WTC11 (cell line): Measurements from ENCODE around the gene NOG. TPM values are rescaled to one million over a fixed set of nuclear protein-coding genes. Genes with fewer than 3 reads are reported as not detected.

Experiments used
- ATAC-seq: fragments of 200-7000 bp; cut with Tn5 transposase; 2 replicates; pipeline ENCODE4 v1.10.0; 2021; ENCODE audit warnings: mild to moderate bottlenecking, moderate library complexity
- CTCF ChIA-PET: fragments of 300-600 bp; sonication (Branson Sonifier 250); formaldehyde crosslinking; loops from one replicate; lab custom pipeline; 2021; ENCODE audit warnings: antibody characterized with exemption; lab: Charles Lee
- POLR2A ChIA-PET: fragments of 350-600 bp; sonication (Branson Sonifier 250); formaldehyde crosslinking; loops from one replicate; lab custom pipeline; 2021; ENCODE audit warnings: antibody characterized with exemption; lab: Charles Lee
- DNase-seq: peaks from one replicate; pipeline ENCODE4 v3.0.0; 2021; ENCODE audit warnings: low spot score
- H3K27ac Mint-ChIP-seq: 2 replicates; pipeline ENCODE4 v1.8.0; 2021; ENCODE audit warnings: mixed read lengths
- H3K27me3 Mint-ChIP-seq: 2 replicates; pipeline ENCODE4 v1.8.0; 2021; ENCODE audit warnings: low read depth, mild to moderate bottlenecking, moderate library complexity, mixed read lengths
- H3K36me3 Mint-ChIP-seq: 2 replicates; pipeline ENCODE4 v1.8.0; 2021; ENCODE audit warnings: mixed read lengths
- H3K4me1 Mint-ChIP-seq: 2 replicates; pipeline ENCODE4 v1.8.0; 2022; ENCODE audit warnings: mixed read lengths
- H3K4me3 Mint-ChIP-seq: 2 replicates; pipeline ENCODE4 v1.8.0; 2021; ENCODE audit warnings: mild to moderate bottlenecking, moderate library complexity, mixed read lengths
- H3K9me3 Mint-ChIP-seq: 2 replicates; pipeline ENCODE4 v1.8.0; 2021; ENCODE audit warnings: mixed read lengths
- AR ChIP-seq: fragments of 250-450 bp; sonication (Bioruptor Pico); IDR thresholded peaks from 2 replicates; pipeline ENCODE4 v1.9.0; 2021; ENCODE audit warnings: mild to moderate bottlenecking
- CREM ChIP-seq: sonication (generic); formaldehyde crosslinking; IDR thresholded peaks from 2 replicates; pipeline ENCODE4 v1.8.1; 2022; ENCODE audit warnings: mild to moderate bottlenecking, missing genetic modification reagents, moderate library complexity
- E2F4 ChIP-seq: sonication (generic); formaldehyde crosslinking; IDR thresholded peaks from 2 replicates; pipeline ENCODE4 v1.8.1; 2022; ENCODE audit warnings: low read depth, mild to moderate bottlenecking, moderate library complexity, missing genetic modification reagents, borderline replicate concordance
- FOXK1 ChIP-seq: sonication (generic); formaldehyde crosslinking; IDR thresholded peaks from 2 replicates; pipeline ENCODE4 v1.8.0; 2022; ENCODE audit warnings: mild to moderate bottlenecking, moderate library complexity, missing genetic modification reagents
- HMGXB4 ChIP-seq: sonication (generic); formaldehyde crosslinking; IDR thresholded peaks from 2 replicates; pipeline ENCODE4 v1.8.1; 2023; ENCODE audit warnings: mild to moderate bottlenecking, moderate library complexity, missing genetic modification reagents
- JUN ChIP-seq: sonication (generic); formaldehyde crosslinking; IDR thresholded peaks from 2 replicates; pipeline ENCODE4 v1.8.0; 2023; ENCODE audit warnings: mild to moderate bottlenecking, missing genetic modification reagents
- MAX ChIP-seq: sonication (generic); formaldehyde crosslinking; IDR thresholded peaks from 2 replicates; pipeline ENCODE4 v1.8.0; 2022; ENCODE audit warnings: mild to moderate bottlenecking, missing genetic modification reagents
- STAT6 ChIP-seq: sonication (generic); formaldehyde crosslinking; conservative IDR thresholded peaks from 2 replicates; pipeline ENCODE4 v1.8.1; 2023; ENCODE audit warnings: mild to moderate bottlenecking, low read depth, missing genetic modification reagents, moderate library complexity
- TEAD4 ChIP-seq: sonication (generic); formaldehyde crosslinking; IDR thresholded peaks from 2 replicates; pipeline ENCODE4 v1.8.0; 2022; ENCODE audit warnings: mild to moderate bottlenecking, missing genetic modification reagents
- ZBTB21 ChIP-seq: sonication (generic); formaldehyde crosslinking; IDR thresholded peaks from 2 replicates; pipeline ENCODE4 v1.8.1; 2023; ENCODE audit warnings: mild to moderate bottlenecking, missing genetic modification reagents, borderline replicate concordance
- ZNF138 ChIP-seq: sonication (generic); formaldehyde crosslinking; conservative IDR thresholded peaks from 2 replicates; pipeline ENCODE4 v1.8.1; 2022; ENCODE audit warnings: mild to moderate bottlenecking, moderate library complexity, missing genetic modification reagents
- ZNF532 ChIP-seq: fragments of 250-450 bp; sonication (Bioruptor Pico); IDR thresholded peaks from 2 replicates; pipeline ENCODE4 v1.9.0; 2021; ENCODE audit warnings: mild to moderate bottlenecking, borderline replicate concordance
- ZSCAN18 ChIP-seq: fragments of 250-450 bp; sonication (Bioruptor Pico); IDR thresholded peaks from 2 replicates; pipeline ENCODE4 v2.1.2; 2022; ENCODE audit warnings: mild to moderate bottlenecking, moderate library complexity
- total RNA-seq: library from RNA; stranded (reverse); gene quantifications from 3 replicates; pipeline ENCODE4 v1.2.3, GENCODE V29; 2021

The NOG gene
- total RNA-seq, 1 experiment from 2014 or later: 1.2 TPM

- TF ChIP-seq STAT6: no peak
- TF ChIP-seq E2F4: no peak
- TF ChIP-seq ZSCAN18: no peak
- TF ChIP-seq, all 79 proteins: peak for 0
These were observed 47.6 kb upstream of the NOG start (continued) for GRCh38 chr17:56545930-56546329.

GRCh38 chr17:56548661-56549060, 44.8 kb upstream of the NOG start:
- ChIA-PET CTCF (no interaction called here), POLR2A (no interaction called here)
- ATAC-seq (no peak), DNase-seq (no peak)
- Mint-ChIP-seq H3K4me3 (no peak overlapping the region), H3K36me3 (peaks cover 7% of the 10 kb centered on the region; the same call in 1 of the 2 replicates), H3K27me3 (no peaks in the 10 kb centered on the region; the same call in 1 of the 2 replicates), H3K4me1 (peaks cover 17% of the 10 kb centered on the region), H3K27ac (no peak overlapping the region), H3K9me3 (peaks cover 44% of the 10 kb centered on the region)
- TF ChIP-seq ZBTB21 (CRISPR knock-in tag): no peak
- TF ChIP-seq TEAD4: no peak
- no peak for TF ChIP-seq FOXK1 (CRISPR knock-in tag)
- no peak for TF ChIP-seq AR (CRISPR knock-in tag)
- TF ChIP-seq ZNF532: no peak
- TF ChIP-seq ZNF138: no peak
- TF ChIP-seq CREM: no peak
- no peak for TF ChIP-seq STAT6
- TF ChIP-seq MAX (CRISPR knock-in tag): no peak
- TF ChIP-seq JUN (CRISPR knock-in tag): no peak
- TF ChIP-seq HMGXB4 (CRISPR knock-in tag): no peak
